Activated T-helper 1 cell treated with anti-CD3 and anti-CD28 coated beads, Interleukin-12 subunit alpha, Interleukin-12 subunit beta, Interleukin-2, Interleukin-4 antibody, amounts not matched to agents 30 ng/mL and 10 ng/mL and 1 ng/mL, durations not matched to agents 14 hours and 24 hours and 36 hours (primary cell): ENCODE measurements around the gene RNF113B. TPM values are rescaled to one million over a fixed set of nuclear protein-coding genes. Genes with fewer than 3 reads are reported as not detected.

ENCODE experiments used
- DNase-seq: peaks from one replicate; pipeline ENCODE4 v3.0.0; 2021; ENCODE audit warnings: low spot score
- H3K27ac Mint-ChIP-seq: one replicate; pipeline ENCODE4 v1.8.0; 2021; ENCODE audit warnings: mild to moderate bottlenecking, mixed read lengths
- H3K27me3 Mint-ChIP-seq: one replicate; pipeline ENCODE4 v1.8.0; 2022; ENCODE audit warnings: mild to moderate bottlenecking, moderate library complexity, mixed read lengths; ENCODE audit not compliant: insufficient read depth
- H3K36me3 Mint-ChIP-seq: one replicate; pipeline ENCODE4 v1.8.0; 2021; ENCODE audit warnings: low read depth, mixed read lengths
- H3K4me1 Mint-ChIP-seq: one replicate; pipeline ENCODE4 v1.8.0; 2021; ENCODE audit warnings: low read depth, mixed read lengths
- H3K4me3 Mint-ChIP-seq: one replicate; pipeline ENCODE4 v1.8.0; 2021; ENCODE audit warnings: mild to moderate bottlenecking, moderate library complexity, mixed read lengths
- H3K9me3 Mint-ChIP-seq: one replicate; pipeline ENCODE4 v1.8.0; 2021; ENCODE audit warnings: mixed read lengths
- intact Hi-C: fragments of 100-400 bp; cut with micrococcal nuclease; formaldehyde crosslinking; loops from one replicate; pipeline ENCODE4 v1.15.1; 2024
- total RNA-seq: library from RNA; stranded (reverse); gene quantifications from 2 replicates; pipeline ENCODE4 v1.2.3, GENCODE V29; 2022

RNF113B gene
- total RNA-seq, 1 donor from 2014 or later = not detected

GRCh38 chr13:98181111-98181815 is 4.2 kb upstream of the RNF113B start:
- DNase-seq = no peak
- Mint-ChIP-seq H3K27me3 (peaks cover 4% of the 10 kb centered on the region), H3K36me3 (no peaks in the 10 kb centered on the region), H3K4me3 (no peak overlapping the region), H3K9me3 (no peaks in the 10 kb centered on the region), H3K27ac (no peak overlapping the region), H3K4me1 (no peaks in the 10 kb centered on the region)
- intact Hi-C loops = no loop called here

DNA sequence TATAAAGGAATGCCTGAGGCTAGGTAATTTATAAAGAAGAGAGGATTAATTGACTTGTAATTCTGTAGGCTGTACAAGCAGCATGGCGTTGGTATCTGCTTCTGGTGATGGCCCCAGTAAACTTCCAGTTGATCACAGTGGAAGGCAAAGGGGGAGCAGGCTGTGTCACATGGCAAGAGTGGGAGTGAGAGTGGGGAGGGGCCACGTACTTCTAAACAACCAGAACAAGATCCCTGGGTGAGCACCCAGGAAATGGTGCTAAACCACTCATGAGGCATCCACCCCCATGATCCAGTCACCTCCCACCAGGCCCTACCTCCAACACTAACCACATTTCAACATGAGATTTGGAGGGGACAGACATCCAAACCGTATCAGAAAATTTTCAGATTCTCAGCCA is 3.0 kb upstream of the RNF113B start:
- H3K27ac Mint-ChIP-seq = no peak overlapping the region
- H3K36me3 Mint-ChIP-seq = no peaks in the 10 kb centered on the region
- DNase-seq = no peak
- intact Hi-C loops = no loop called here
- H3K4me1 Mint-ChIP-seq = no peaks in the 10 kb centered on the region
- no peak overlapping the region for H3K4me3 Mint-ChIP-seq
- H3K9me3 Mint-ChIP-seq = no peaks in the 10 kb centered on the region
- peaks cover 4% of the 10 kb centered on the region for H3K27me3 Mint-ChIP-seq

DNA sequence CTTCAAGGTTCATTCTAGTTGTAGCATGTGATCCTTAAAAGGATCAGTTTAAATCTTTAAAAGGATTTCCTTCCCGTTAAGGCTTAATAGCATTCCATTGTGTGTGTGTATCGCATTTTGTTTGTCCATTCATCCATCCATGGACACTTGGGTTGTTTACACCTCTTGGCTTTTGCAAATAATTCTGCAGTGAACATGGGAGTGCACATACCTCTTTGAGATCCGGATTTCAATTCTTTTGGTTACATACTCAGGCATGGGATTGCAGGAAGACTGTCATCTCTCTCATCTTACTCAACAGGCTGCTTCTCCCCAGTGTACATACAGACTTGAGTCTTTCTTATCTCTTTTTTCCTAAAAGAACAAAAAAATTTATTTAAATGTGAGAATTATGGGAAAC is 1.2 kb downstream of the RNF113B start:
- H3K27ac Mint-ChIP-seq = no peak overlapping the region
- H3K27me3 Mint-ChIP-seq = peaks cover 2% of the 10 kb centered on the region
- DNase-seq = no peak
- H3K9me3 Mint-ChIP-seq = no peaks in the 10 kb centered on the region
- H3K36me3 Mint-ChIP-seq = no peaks in the 10 kb centered on the region
- intact Hi-C loops = no loop called here
- no peaks in the 10 kb centered on the region for H3K4me1 Mint-ChIP-seq
- H3K4me3 Mint-ChIP-seq = no peak overlapping the region

DNA sequence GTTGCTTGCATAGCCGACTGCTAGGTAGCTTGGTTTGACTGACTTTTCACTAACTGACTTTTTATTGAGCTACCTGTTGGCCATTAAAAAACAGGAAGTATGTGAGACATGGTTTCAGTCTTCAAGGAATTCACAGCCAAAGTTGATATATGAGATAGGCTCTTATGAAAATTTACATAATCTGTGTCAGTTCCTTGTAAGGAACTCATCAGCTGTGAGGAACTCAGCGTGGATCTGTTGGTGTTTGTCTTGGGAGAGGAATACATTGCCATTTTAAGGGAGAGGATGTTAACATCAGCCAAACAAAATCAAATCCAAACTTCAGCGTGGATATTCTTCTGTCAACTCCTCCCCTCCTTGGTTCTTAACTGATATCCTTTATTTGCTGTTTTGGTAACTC is 2.0 kb downstream of the RNF113B start:
- no peak overlapping the region for H3K27ac Mint-ChIP-seq
- no peak overlapping the region for H3K4me3 Mint-ChIP-seq
- H3K27me3 Mint-ChIP-seq = peaks cover 4% of the 10 kb centered on the region
- DNase-seq = no peak
- no peaks in the 10 kb centered on the region for H3K4me1 Mint-ChIP-seq
- no peaks in the 10 kb centered on the region for H3K9me3 Mint-ChIP-seq
- no peaks in the 10 kb centered on the region for H3K36me3 Mint-ChIP-seq
- intact Hi-C loops = no loop called here

DNA sequence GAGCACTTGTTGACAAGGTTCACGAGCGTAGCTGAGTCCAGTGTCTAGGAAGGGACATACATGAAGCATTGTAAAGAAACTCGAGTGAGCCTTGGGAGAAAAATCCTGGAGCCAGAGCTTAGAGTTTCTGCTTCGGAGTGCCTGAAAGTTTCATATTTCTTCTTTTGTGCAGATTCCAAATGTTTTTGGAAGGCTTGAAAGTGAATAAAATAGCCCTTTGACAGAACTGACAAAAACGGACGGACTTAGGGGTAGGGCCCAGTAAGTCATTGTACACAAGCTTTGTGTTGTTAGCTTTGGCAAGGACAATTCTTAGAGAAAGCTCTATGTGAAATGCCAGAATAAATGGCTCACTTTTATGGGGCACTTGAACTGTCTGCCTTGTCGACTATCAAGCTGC is 2.8 kb downstream of the RNF113B start:
- Mint-ChIP-seq H3K9me3 (no peaks in the 10 kb centered on the region), H3K27ac (no peak overlapping the region), H3K27me3 (peaks cover 4% of the 10 kb centered on the region), H3K4me3 (no peak overlapping the region), H3K36me3 (no peaks in the 10 kb centered on the region), H3K4me1 (no peaks in the 10 kb centered on the region)
- no peak for DNase-seq
- intact Hi-C loops = no loop called here

DNA sequence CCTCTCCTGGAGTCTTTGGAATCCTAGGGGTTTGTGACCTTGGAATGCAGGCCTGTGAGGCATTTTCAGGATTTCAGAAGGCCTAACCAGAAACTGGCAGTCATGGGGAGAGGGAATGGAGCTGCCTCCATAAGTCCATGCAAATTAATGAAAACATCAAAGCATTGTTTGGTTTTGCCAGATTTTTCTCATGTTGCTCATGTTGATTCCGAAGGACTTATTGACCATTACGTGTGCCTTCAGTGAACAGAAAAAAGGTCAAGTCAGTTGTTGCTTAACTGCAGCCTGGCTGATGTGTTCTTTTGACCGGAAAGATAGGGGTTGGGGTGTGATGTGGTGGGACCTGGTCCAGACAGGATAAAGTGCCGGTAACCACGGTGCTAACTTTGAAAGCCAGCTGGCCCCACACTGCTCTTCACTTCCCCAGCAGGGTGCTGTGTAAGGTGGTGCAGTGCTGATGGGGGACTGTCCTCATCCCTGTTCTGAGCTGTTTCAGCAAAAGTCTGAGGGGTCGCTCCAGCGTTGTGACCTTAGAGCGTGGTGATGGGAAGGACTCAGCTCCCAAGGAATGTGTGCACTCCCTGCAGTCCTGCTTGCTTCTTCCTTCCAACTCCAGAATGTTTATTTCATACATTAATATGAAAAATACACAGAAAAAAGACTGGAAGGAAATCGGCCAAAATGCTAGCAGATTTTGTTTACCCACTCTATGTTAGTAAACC is 3.5 kb downstream of the RNF113B start:
- no peaks in the 10 kb centered on the region for H3K36me3 Mint-ChIP-seq
- H3K4me1 Mint-ChIP-seq = no peaks in the 10 kb centered on the region
- H3K27me3 Mint-ChIP-seq = peaks cover 4% of the 10 kb centered on the region
- H3K4me3 Mint-ChIP-seq = no peak overlapping the region
- no peak for DNase-seq
- no peaks in the 10 kb centered on the region for H3K9me3 Mint-ChIP-seq
- no peak overlapping the region for H3K27ac Mint-ChIP-seq
- intact Hi-C loops = no loop called here

- Mint-ChIP-seq H3K4me1 (no peaks in the 10 kb centered on the region), H3K36me3 (no peaks in the 10 kb centered on the region), H3K9me3 (no peaks in the 10 kb centered on the region), H3K27ac (no peak overlapping the region), H3K4me3 (no peak overlapping the region), H3K27me3 (peaks cover 4% of the 10 kb centered on the region)
- no peak for DNase-seq
- intact Hi-C loops = no loop called here
Observed at GRCh38 chr13:98172590-98173422, 4.3 kb downstream of the RNF113B start.

DNA sequence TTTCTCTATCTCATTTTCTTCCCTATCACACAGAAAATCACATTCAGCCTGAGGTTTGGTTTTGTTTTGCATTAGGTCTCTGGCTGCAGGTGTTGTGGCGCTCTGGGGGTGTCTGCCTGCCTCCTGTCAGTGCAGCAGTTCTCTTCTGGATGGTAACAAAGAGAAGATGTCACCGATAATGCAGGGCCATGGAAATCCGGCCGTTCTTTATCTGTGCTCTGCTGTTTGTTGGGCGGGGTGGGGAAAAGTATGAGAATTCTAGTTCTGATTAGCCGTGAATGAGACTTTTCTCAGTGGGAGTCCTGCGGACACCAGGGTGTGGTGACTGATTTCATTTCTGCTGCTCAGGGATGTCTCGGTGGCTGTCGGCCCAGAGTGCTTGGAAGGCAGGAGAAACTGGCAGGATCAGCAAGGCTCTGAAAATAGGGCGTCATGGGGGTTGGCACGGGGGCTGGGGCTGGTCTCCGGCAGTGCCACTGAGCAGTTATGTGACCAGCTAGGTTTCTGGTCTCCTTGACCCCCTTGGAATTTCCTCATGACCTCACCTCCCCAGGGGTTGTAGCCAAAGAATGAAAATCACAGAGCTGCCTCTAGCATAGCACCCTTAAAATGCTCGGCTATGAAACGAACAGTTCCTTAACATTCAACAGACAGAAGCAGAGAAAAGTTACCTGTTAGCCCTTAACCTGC is 5.0 kb downstream of the RNF113B start:
- intact Hi-C loops = no loop called here
- no peaks in the 10 kb centered on the region for H3K36me3 Mint-ChIP-seq

GRCh38 chr13:98169331-98169730 is 7.7 kb downstream of the RNF113B start:
- Mint-ChIP-seq H3K36me3 (no peaks in the 10 kb centered on the region), H3K27ac (no peak overlapping the region), H3K4me1 (no peaks in the 10 kb centered on the region), H3K4me3 (no peak overlapping the region), H3K27me3 (peaks cover 3% of the 10 kb centered on the region), H3K9me3 (no peaks in the 10 kb centered on the region)
- intact Hi-C loops = no loop called here
- no peak for DNase-seq

More for the DNA sequence above, 5.0 kb downstream of the RNF113B start:
- no peak overlapping the region for H3K4me3 Mint-ChIP-seq
- no peaks in the 10 kb centered on the region for H3K9me3 Mint-ChIP-seq
- H3K4me1 Mint-ChIP-seq = no peaks in the 10 kb centered on the region
- H3K27me3 Mint-ChIP-seq = peaks cover 4% of the 10 kb centered on the region
- no peak overlapping the region for H3K27ac Mint-ChIP-seq
- DNase-seq = no peak

DNA sequence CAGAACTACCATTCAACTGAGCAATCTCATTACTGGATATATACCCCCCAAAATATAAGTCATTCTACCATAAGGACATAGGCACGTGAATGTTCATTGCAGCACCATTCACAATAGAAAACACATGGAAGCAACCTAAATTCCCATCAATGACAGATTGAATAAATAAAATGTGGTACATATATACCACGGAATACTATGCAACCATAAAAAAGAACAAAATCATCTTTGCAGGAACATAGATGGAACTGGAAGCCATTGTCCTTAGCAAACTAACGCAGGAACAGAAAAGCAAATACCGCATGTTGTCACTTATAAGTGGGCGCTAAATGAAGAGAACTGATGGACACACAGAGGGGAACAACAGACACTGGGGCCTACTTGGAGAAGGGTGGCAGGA is 14.1 kb downstream of the RNF113B start:
- Mint-ChIP-seq H3K4me3 (no peak overlapping the region), H3K27me3 (peaks cover 2% of the 10 kb centered on the region), H3K9me3 (no peaks in the 10 kb centered on the region), H3K36me3 (no peaks in the 10 kb centered on the region), H3K4me1 (no peaks in the 10 kb centered on the region), H3K27ac (no peak overlapping the region)
- intact Hi-C loops = no loop called here
- no peak for DNase-seq

DNA sequence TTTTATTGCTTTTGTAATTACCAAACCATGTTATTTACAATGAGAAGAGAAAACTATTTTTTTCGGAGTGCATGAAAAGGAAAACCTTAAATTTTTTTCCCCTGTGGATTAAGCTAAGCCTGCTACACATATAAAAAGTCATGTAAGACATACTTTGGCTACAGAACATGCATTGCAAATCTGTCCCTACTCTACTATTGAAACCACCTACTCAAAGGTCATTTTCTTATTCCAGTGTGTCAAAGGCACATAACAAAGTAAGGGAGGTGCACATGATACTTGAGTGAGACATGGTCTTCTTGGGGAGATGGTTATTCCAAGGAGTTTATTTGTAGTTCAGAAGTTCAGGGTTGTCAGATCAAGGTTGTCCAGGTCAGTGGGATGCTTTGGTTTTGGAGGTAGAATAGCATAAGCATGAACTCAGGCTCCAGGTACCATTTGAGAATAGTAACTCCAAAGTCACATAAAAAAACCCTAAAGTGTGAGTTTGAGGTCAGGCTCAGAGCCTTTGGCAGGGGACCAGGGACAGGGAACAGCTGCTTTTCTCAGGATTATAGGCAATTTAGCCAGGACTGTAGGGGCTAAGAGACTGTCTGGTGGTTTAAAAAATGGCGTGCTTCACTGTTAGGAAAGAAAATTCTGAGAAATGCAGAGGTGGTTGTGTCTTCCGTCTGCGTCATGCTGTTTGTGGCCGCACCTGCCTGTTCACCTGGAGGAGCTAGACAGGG is 18.7 kb downstream of the RNF113B start:
- DNase-seq = no peak
- intact Hi-C loops = no loop called here
- no peaks in the 10 kb centered on the region for H3K9me3 Mint-ChIP-seq
- no peaks in the 10 kb centered on the region for H3K4me1 Mint-ChIP-seq
- no peak overlapping the region for H3K4me3 Mint-ChIP-seq
- no peak overlapping the region for H3K27ac Mint-ChIP-seq
- H3K27me3 Mint-ChIP-seq = peaks cover 4% of the 10 kb centered on the region
- H3K36me3 Mint-ChIP-seq = no peaks in the 10 kb centered on the region

GRCh38 chr13:98157609-98158008 is 19.5 kb downstream of the RNF113B start:
- H3K9me3 Mint-ChIP-seq = no peaks in the 10 kb centered on the region
- H3K4me3 Mint-ChIP-seq = no peak overlapping the region
- intact Hi-C loops = no loop called here
- peaks cover 4% of the 10 kb centered on the region for H3K27me3 Mint-ChIP-seq
- DNase-seq = no peak
- H3K36me3 Mint-ChIP-seq = no peaks in the 10 kb centered on the region
- no peaks in the 10 kb centered on the region for H3K4me1 Mint-ChIP-seq
- no peak overlapping the region for H3K27ac Mint-ChIP-seq
